A172 (cell line): ENCODE measurements around the gene TPCN2. TPM values are rescaled to one million over a fixed set of nuclear protein-coding genes. Genes with fewer than 3 reads are reported as not detected.
A peak's percentile ranks its signal among the peaks of the same experiment; 100 is the strongest.
"Not testable (repeated sequence)": the region's sequence is repeated elsewhere in the genome, so short reads cannot be mapped to it uniquely, and the experiment has no call there.

Experiments used
- DNase-seq: peaks from one replicate; pipeline ENCODE4 v3.0.0-alpha.2; 2015; ENCODE audit warnings: low spot score
- total RNA-seq: library from RNA; depleted of rRNA; stranded (reverse); fragments of >200 nt; shearing (Covaris generic); gene quantifications from 2 replicates; pipeline ENCODE4 v1.2.3, GENCODE V29; 2014; rRNA removed

Gene TPCN2
- 11.1 and 11.9 TPM in 2 replicates for total RNA-seq

- DNase-seq: peak; percentile 79
Observed at GRCh38 chr11:69048694-69049489, at the start of gene TPCN2. TPCN2 (plus strand) TSS chr11:69048932; CDS start chr11:69048998, 66 bp downstream.

- no peak for DNase-seq
Observed at GRCh38 chr11:68999093-68999747, 49.5 kb upstream of the TPCN2 start.

GRCh38 chr11:68999748-69000355 is 48.9 kb upstream of the TPCN2 start:
- not testable (repeated sequence) for DNase-seq

- DNase-seq: no peak
Observed at GRCh38 chr11:69000391-69000790, 48.3 kb upstream of the TPCN2 start.

GRCh38 chr11:69000831-69001242 is 47.9 kb upstream of the TPCN2 start:
- peak; percentile 74 for DNase-seq

- no peak for DNase-seq
Observed at GRCh38 chr11:69001243-69002081, 47.3 kb upstream of the TPCN2 start.

- DNase-seq: no peak
Observed at GRCh38 chr11:69002110-69002569, 46.6 kb upstream of the TPCN2 start.

- no peak for DNase-seq
Observed at GRCh38 chr11:69002570-69003231, 46.0 kb upstream of the TPCN2 start.

- no peak for DNase-seq
Observed at GRCh38 chr11:69003301-69003865, 45.3 kb upstream of the TPCN2 start.

GRCh38 chr11:69003866-69004367 is 44.8 kb upstream of the TPCN2 start:
- no peak for DNase-seq

- no peak for DNase-seq
Observed at GRCh38 chr11:69004411-69005182, 44.1 kb upstream of the TPCN2 start.

- DNase-seq: no peak
Observed at GRCh38 chr11:69005183-69005630, 43.5 kb upstream of the TPCN2 start.

- no peak for DNase-seq
Observed at GRCh38 chr11:69005631-69006368, 42.9 kb upstream of the TPCN2 start.

GRCh38 chr11:69006816-69007215 is 41.9 kb upstream of the TPCN2 start:
- DNase-seq: no peak

GRCh38 chr11:69007975-69008381 is 40.8 kb upstream of the TPCN2 start:
- no peak for DNase-seq

- peak; percentile 94 for DNase-seq
Observed at GRCh38 chr11:69008737-69009440, 39.8 kb upstream of the TPCN2 start.

GRCh38 chr11:69009441-69010211 is 39.1 kb upstream of the TPCN2 start:
- DNase-seq: no peak
